Ishikawa (cell line): ENCODE results near the gene ST7.

Source experiments
- EGR1 ChIP-seq: IDR thresholded peaks from 2 replicates; pipeline ENCODE4 v1.6.1; 2012
- EP300 ChIP-seq: IDR thresholded peaks from 2 replicates; pipeline ENCODE4 v1.6.1; 2012; ENCODE audit warnings: borderline replicate concordance
- FOXM1 ChIP-seq: IDR thresholded peaks from 2 replicates; pipeline ENCODE4 v1.6.1; 2012; ENCODE audit warnings: low read depth, borderline replicate concordance
- MAX ChIP-seq: IDR thresholded peaks from 2 replicates; pipeline ENCODE4 v1.6.1; 2012
- REST ChIP-seq: IDR thresholded peaks from 2 replicates; pipeline ENCODE4 v1.6.1; 2012; ENCODE audit warnings: low read depth, mild to moderate bottlenecking
- TEAD4 ChIP-seq: IDR thresholded peaks from 2 replicates; pipeline ENCODE4 v1.6.1; 2012
- ZBTB7A ChIP-seq: IDR thresholded peaks from 2 replicates; pipeline ENCODE4 v1.6.1; 2012; ENCODE audit warnings: low read depth

- TF ChIP-seq EGR1 (no peak), TEAD4 (no peak), REST (no peak), MAX (no peak), FOXM1 (no peak), ZBTB7A (no peak), EP300 (no peak)
These were observed 14.7 kb downstream of the ST7 start for GRCh38 chr7:116967983-116968382.
